ENCODE data around the gene CHCHD1.
A peak's percentile ranks its signal among the peaks of the same experiment; 100 is the strongest.

CHCHD1 gene

GRCh38 chr10:73758704-73759511 lies 22.9 kb upstream of the CHCHD1 start:
- no peak for DNase-seq (ENCODE audit: low read depth)
- H3K4me3 ChIP-seq (ENCODE audit: low read depth, low read length): no peak overlapping the region
- no peak for TF ChIP-seq CTCF (IDR thresholded peaks at IDR 0.05; ENCODE audit: insufficient read depth, low read depth, low read length, missing control alignments)

DNA sequence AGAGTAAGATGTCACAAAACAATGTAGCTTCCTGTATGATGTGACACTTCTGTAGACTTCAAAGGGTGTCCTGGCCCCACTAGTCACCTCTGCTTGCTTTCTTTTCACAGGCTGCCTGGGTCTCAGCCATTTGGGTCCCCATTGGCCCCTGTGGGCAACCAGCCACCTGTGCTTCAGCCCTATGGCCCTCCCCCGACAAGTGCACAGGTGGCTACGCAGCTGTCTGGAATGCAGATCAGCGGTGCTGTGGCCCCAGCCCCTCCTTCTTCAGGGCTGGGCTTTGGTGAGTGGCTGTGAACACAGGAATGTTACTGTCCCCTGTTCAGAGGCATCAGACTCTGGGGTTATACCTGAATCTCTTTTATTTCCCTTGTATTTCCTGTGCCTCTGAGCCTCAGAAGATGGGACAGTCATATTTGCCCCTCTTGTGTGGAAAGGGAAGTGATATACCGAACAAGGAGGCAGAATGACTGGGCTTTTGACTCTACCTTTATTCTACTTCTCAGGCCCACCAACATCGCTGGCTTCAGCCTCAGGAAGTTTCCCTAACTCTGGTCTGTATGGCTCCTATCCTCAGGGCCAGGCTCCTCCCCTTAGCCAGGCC lies 22.2 kb upstream of the CHCHD1 start:
- no peak for TF ChIP-seq CTCF (IDR thresholded peaks at IDR 0.05; ENCODE audit: insufficient read depth, low read depth, low read length, missing control alignments)
- no peak for DNase-seq (ENCODE audit: low read depth)
- H3K4me3 ChIP-seq (ENCODE audit: low read depth, low read length): no peak overlapping the region

GRCh38 chr10:73761781-73762180 lies 20.1 kb upstream of the CHCHD1 start:
- no peak for TF ChIP-seq CTCF (IDR thresholded peaks at IDR 0.05; ENCODE audit: insufficient read depth, low read depth, low read length, missing control alignments)
- no peak overlapping the region for H3K4me3 ChIP-seq (ENCODE audit: low read depth, low read length)
- DNase-seq (ENCODE audit: low read depth): no peak

GRCh38 chr10:73762915-73763314 lies 18.9 kb upstream of the CHCHD1 start:
- H3K4me3 ChIP-seq (ENCODE audit: low read depth, low read length): no peak overlapping the region
- no peak for TF ChIP-seq CTCF (IDR thresholded peaks at IDR 0.05; ENCODE audit: insufficient read depth, low read depth, low read length, missing control alignments)
- DNase-seq (ENCODE audit: low read depth): peak; percentile 33

- TF ChIP-seq CTCF (IDR thresholded peaks at IDR 0.05; ENCODE audit: insufficient read depth, low read depth, low read length, missing control alignments): no peak
- peak; percentile 34 for DNase-seq (ENCODE audit: low read depth)
- no peak overlapping the region for H3K4me3 ChIP-seq (ENCODE audit: low read depth, low read length)
Observed at GRCh38 chr10:73763343-73763742, 18.5 kb upstream of the CHCHD1 start.

- TF ChIP-seq CTCF (IDR thresholded peaks at IDR 0.05; ENCODE audit: insufficient read depth, low read depth, low read length, missing control alignments): no peak
- H3K4me3 ChIP-seq (ENCODE audit: low read depth, low read length): no peak overlapping the region
- DNase-seq (ENCODE audit: low read depth): no peak
Observed at GRCh38 chr10:73765066-73765465, 16.8 kb upstream of the CHCHD1 start.

All from GM12865 (cell line).